ENCODE results near the gene DGKH. TPM values are rescaled to one million over a fixed set of nuclear protein-coding genes. Genes with fewer than 3 reads are reported as not detected.

DGKH gene
- total RNA-seq, 3 donors from 2014 or later, result 11.5 to 19.0 (median 19.0) TPM

DNA sequence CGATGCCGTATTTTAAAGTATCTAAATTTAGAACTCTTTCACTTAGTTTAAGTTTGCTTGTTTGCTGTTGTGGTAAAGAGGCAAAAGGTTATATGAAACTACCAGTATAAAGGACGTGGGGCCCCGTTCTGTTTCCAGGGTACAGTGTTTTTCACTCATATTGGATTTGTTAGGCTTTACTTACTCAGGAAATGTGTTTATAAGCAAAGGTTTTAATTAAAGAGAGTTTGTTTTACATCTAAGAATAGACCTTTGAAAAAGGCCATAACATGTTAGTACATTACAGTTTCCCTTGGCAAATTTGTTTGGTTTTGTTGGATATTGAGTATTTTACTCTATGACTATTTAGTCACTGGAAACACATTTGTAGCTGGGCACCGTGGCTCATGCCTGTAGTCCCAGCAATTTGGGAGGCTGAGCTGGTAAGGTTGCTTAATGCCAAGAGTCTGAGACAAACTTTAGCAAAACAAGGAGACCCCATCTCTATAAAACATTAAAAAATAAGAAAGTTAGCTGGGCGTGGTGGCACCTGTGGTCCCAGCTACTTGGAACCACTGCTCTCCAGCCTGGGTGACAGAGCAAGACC lies 7.1 kb downstream of the DGKH start:
- DNase-seq (ENCODE audit: low spot score in 2 of 2), result no peak
- no peaks in the 10 kb centered on the region for H3K36me3 ChIP-seq
- no peak overlapping the region for H3K4me3 ChIP-seq
- no peak overlapping the region for H3K27ac ChIP-seq
- TF ChIP-seq POLR2A (IDR thresholded peaks at IDR 0.05) (no peak), POLR2AphosphoS5 (IDR thresholded peaks at IDR 0.05) (no peak), CTCF (IDR thresholded peaks at IDR 0.05) (no peak)
- no peaks in the 10 kb centered on the region for H3K4me1 ChIP-seq
- intact Hi-C loops (cut with DNase I; ENCODE audit: low total_unique reads), result no loop called here
- no peaks in the 10 kb centered on the region for H3K9me3 ChIP-seq
- no peaks in the 10 kb centered on the region for H3K27me3 ChIP-seq

DNA sequence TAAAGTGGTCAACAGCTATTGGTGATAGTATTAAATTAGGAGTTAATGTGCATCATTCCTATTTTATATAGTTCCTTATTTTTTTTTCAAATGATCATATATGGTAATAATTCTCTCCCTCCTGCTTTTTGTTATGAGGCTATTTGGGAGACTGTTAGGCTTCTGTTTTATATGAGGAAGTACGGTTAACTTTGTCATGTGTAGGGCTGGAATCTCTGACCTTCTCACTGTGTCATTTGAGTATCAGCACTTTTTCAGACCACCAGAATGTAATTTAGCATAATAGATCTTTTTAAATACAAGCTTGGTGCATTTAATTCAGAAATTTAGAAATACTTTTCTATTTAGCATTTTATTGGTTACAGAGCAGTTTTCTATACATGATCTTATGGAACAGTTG lies 7.7 kb downstream of the DGKH start:
- Histone ChIP-seq H3K4me1 (no peaks in the 10 kb centered on the region), H3K4me3 (no peak overlapping the region), H3K9me3 (no peaks in the 10 kb centered on the region), H3K36me3 (no peaks in the 10 kb centered on the region), H3K27ac (no peak overlapping the region), H3K27me3 (no peaks in the 10 kb centered on the region)
- DNase-seq (ENCODE audit: low spot score in 2 of 2), result no peak
- TF ChIP-seq CTCF (IDR thresholded peaks at IDR 0.05) (no peak), POLR2AphosphoS5 (IDR thresholded peaks at IDR 0.05) (no peak), POLR2A (IDR thresholded peaks at IDR 0.05) (no peak)
- intact Hi-C loops (cut with DNase I; ENCODE audit: low total_unique reads), result no loop called here

DNA sequence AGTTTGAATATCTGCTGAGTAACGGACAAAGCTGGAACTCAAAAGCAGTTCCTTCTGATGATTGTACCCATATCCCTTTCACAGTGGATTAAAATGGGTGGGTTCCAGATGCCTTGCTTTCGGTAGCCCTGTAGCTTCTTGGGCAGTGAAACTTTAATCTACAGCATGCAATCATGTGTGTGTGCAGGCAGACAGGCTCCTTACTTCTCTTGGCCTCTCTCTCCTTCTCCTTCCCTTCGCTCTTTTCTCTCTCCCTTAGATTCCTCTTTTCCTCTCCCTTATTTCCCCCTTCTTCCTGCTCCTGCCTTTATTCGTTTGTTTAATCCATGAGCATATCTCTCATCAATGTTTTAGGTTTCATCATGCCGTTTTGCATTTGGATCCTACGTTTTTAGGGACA lies 8.1 kb downstream of the DGKH start:
- no peak for DNase-seq (ENCODE audit: low spot score in 2 of 2)
- Histone ChIP-seq H3K4me1 (no peaks in the 10 kb centered on the region), H3K9me3 (no peaks in the 10 kb centered on the region), H3K27ac (no peak overlapping the region), H3K36me3 (no peaks in the 10 kb centered on the region), H3K4me3 (no peak overlapping the region), H3K27me3 (no peaks in the 10 kb centered on the region)
- intact Hi-C loops (cut with DNase I; ENCODE audit: low total_unique reads), result no loop called here
- TF ChIP-seq POLR2A (IDR thresholded peaks at IDR 0.05), result no peak
- no peak for TF ChIP-seq POLR2AphosphoS5 (IDR thresholded peaks at IDR 0.05)
- no peak for TF ChIP-seq CTCF (IDR thresholded peaks at IDR 0.05)

DNA sequence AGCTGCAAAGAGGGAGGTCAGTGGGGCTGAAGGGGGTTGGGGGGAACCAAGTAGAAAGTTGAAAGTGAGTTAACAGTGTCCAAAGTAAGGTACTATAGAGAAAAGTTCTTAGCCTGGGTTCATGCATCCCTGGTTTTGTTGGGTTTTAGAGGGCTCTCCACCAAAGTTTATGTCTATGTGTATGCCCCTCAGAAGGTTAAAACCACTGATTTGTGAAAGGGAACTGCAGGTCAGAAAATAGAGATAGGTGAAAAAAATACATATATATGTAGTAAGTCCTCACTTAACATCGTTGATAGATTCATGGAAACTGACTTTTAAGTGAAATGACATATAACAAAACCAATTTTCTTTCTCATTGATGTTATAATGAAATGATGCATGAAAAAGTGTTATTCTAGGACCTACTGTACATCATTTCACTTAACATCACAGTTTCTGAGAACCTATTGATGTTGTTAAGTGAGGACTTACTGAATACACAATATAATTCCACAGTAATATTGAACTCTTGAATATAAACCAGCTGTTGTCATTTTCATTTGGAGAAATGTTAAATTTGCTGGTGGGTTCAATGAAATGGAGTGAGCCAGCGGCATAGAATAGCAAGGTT lies 9.6 kb downstream of the DGKH start:
- H3K27me3 ChIP-seq, result no peaks in the 10 kb centered on the region
- TF ChIP-seq CTCF (IDR thresholded peaks at IDR 0.05) (no peak), POLR2AphosphoS5 (IDR thresholded peaks at IDR 0.05) (no peak), POLR2A (IDR thresholded peaks at IDR 0.05) (no peak)
- intact Hi-C loops (cut with DNase I; ENCODE audit: low total_unique reads), result no loop called here
- H3K36me3 ChIP-seq, result no peaks in the 10 kb centered on the region
- no peak overlapping the region for H3K4me3 ChIP-seq
- no peaks in the 10 kb centered on the region for H3K4me1 ChIP-seq
- no peak overlapping the region for H3K27ac ChIP-seq
- H3K9me3 ChIP-seq, result no peaks in the 10 kb centered on the region
- DNase-seq (ENCODE audit: low spot score in 2 of 2), result no peak

- no peak for DNase-seq (ENCODE audit: low spot score in 2 of 2)
- TF ChIP-seq POLR2AphosphoS5 (IDR thresholded peaks at IDR 0.05), result no peak
- no peak for TF ChIP-seq POLR2A (IDR thresholded peaks at IDR 0.05)
- TF ChIP-seq CTCF (IDR thresholded peaks at IDR 0.05), result no peak
Observed at GRCh38 chr13:42061943-42062342, 13.5 kb downstream of the DGKH start.

More at GRCh38 chr13:42061943-42062342, 13.5 kb downstream of the DGKH start:
- no peaks in the 10 kb centered on the region for H3K9me3 ChIP-seq
- no peaks in the 10 kb centered on the region for H3K27me3 ChIP-seq
- intact Hi-C loops (cut with DNase I; ENCODE audit: low total_unique reads), result no loop called here
- no peak overlapping the region for H3K27ac ChIP-seq
- H3K4me1 ChIP-seq, result no peaks in the 10 kb centered on the region
- H3K4me3 ChIP-seq, result no peak overlapping the region
- no peaks in the 10 kb centered on the region for H3K36me3 ChIP-seq

Data from breast epithelium (tissue), 4 donors.